Measurements from ENCODE around the gene CDK5R1. TPM values are rescaled to one million over a fixed set of nuclear protein-coding genes. Genes with fewer than 3 reads are reported as not detected.
A peak's percentile ranks its signal among the peaks of the same experiment; 100 is the strongest.

The CDK5R1 gene
- total RNA-seq, 1 experiment from 2014 or later = 4.2 TPM

GRCh38 chr17:32471652-32472051 lies 15.1 kb upstream of the CDK5R1 start:
- DNase-seq (ENCODE audit: low read depth) = no peak

GRCh38 chr17:32475258-32475657 lies 11.5 kb upstream of the CDK5R1 start:
- DNase-seq (ENCODE audit: low read depth) = no peak

- no peak for DNase-seq (ENCODE audit: low read depth)
Measured at GRCh38 chr17:32477220-32477619, 9.6 kb upstream of the CDK5R1 start.

GRCh38 chr17:32479074-32479617 lies 7.6 kb upstream of the CDK5R1 start:
- no peak for DNase-seq (ENCODE audit: low read depth)

- no peak for DNase-seq (ENCODE audit: low read depth)
Measured at GRCh38 chr17:32481193-32481592, 5.6 kb upstream of the CDK5R1 start.

GRCh38 chr17:32482568-32483320 lies 4.0 kb upstream of the CDK5R1 start:
- no peak for DNase-seq (ENCODE audit: low read depth)

GRCh38 chr17:32483451-32484019 lies 3.3 kb upstream of the CDK5R1 start:
- DNase-seq (ENCODE audit: low read depth) = peak; percentile 53

GRCh38 chr17:32484041-32484461 lies 2.7 kb upstream of the CDK5R1 start:
- DNase-seq (ENCODE audit: low read depth) = no peak

GRCh38 chr17:32484628-32485027 lies 2.2 kb upstream of the CDK5R1 start:
- no peak for DNase-seq (ENCODE audit: low read depth)

- no peak for DNase-seq (ENCODE audit: low read depth)
Measured at GRCh38 chr17:32485261-32486110, 1.3 kb upstream of the CDK5R1 start.

GRCh38 chr17:32486111-32486700 lies 587 bp upstream of the CDK5R1 start:
- peak; percentile 91 for DNase-seq (ENCODE audit: low read depth)

- DNase-seq (ENCODE audit: low read depth) = peak; percentile 33
Measured at GRCh38 chr17:32487473-32488176, 832 bp downstream of the CDK5R1 start.

GRCh38 chr17:32488177-32488542 lies 1.4 kb downstream of the CDK5R1 start:
- DNase-seq (ENCODE audit: low read depth) = no peak

GRCh38 chr17:32488604-32489180 lies 1.9 kb downstream of the CDK5R1 start:
- DNase-seq (ENCODE audit: low read depth) = no peak

GRCh38 chr17:32489320-32490100 lies 2.7 kb downstream of the CDK5R1 start:
- DNase-seq (ENCODE audit: low read depth) = no peak

GRCh38 chr17:32490101-32490482 lies 3.3 kb downstream of the CDK5R1 start:
- no peak for DNase-seq (ENCODE audit: low read depth)

- peak; percentile 35 for DNase-seq (ENCODE audit: low read depth)
Measured at GRCh38 chr17:32491371-32492263, 4.8 kb downstream of the CDK5R1 start.

- no peak for DNase-seq (ENCODE audit: low read depth)
Measured at GRCh38 chr17:32492264-32492589, 5.4 kb downstream of the CDK5R1 start.

GRCh38 chr17:32492648-32493289 lies 6.0 kb downstream of the CDK5R1 start:
- no peak for DNase-seq (ENCODE audit: low read depth)

Measured in Daoy (cell line).